Measurements from ENCODE around the gene NFX1. TPM values are rescaled to one million over a fixed set of nuclear protein-coding genes. Genes with fewer than 3 reads are reported as not detected.

Gene NFX1
- total RNA-seq, 4 donors from 2014 or later = 44.7 to 65.3 (median 49.8) TPM

DNA sequence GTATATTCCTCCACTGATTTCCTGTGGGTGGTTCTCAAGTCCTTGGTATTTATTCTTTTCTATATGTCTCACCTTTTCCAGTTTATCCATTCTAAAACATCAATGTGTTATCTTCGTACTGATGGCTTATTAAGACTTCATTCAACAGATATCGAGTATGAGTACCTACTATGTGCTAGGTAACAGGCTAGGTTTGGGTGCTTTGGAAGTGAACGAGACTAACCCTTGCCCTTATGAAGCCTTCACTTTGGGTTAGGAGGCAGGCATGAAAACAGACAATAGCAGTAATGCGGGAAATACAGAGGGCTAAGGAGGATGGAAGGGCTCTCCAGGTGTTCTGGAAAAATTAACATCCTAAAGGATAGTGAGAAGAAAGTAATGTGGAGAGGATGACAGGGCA, 58.7 kb downstream of the NFX1 start:
- DNase-seq = no peak
- Histone ChIP-seq H3K4me3 (replicated peaks in 1 of 3) (no peak overlapping the region), H3K4me1 (peaks cover 5 to 19% of the 10 kb centered on the region in 2 donors), H3K27ac (no peak overlapping the region), H3K36me3 (peaks cover 43 to 50% of the 10 kb centered on the region in 2 donors), H3K27me3 (no peaks in the 10 kb centered on the region), H3K9me3 (no peaks in the 10 kb centered on the region)
- no peak for TF ChIP-seq POLR2A (IDR thresholded peaks at IDR 0.05)
- no peak for TF ChIP-seq CTCF (IDR thresholded peaks at IDR 0.05)
- 98 to 100% methylated on average over 4 of the region's 4 CpGs for WGBS, 2 donors
- intact Hi-C loops (cut with DNase I) = no loop called here

- H3K4me1 ChIP-seq = peaks cover 5 to 19% of the 10 kb centered on the region in 2 donors
- TF ChIP-seq POLR2A (IDR thresholded peaks at IDR 0.05) (no peak), CTCF (IDR thresholded peaks at IDR 0.05) (no peak)
- H3K4me3 ChIP-seq (replicated peaks in 1 of 3) = no peak overlapping the region
- no peak for DNase-seq
- intact Hi-C loops (cut with DNase I) = no loop called here
- peaks cover 35 to 42% of the 10 kb centered on the region in 2 donors for H3K36me3 ChIP-seq
- no peaks in the 10 kb centered on the region for H3K27me3 ChIP-seq
- H3K9me3 ChIP-seq = no peaks in the 10 kb centered on the region
- peak overlapping the region in 2 of 3 donors; percentile 14 to 33 for H3K27ac ChIP-seq
- WGBS, 2 donors = 87 to 100% methylated on average over 2 of the region's 2 CpGs
Measured at GRCh38 chr9:33349743-33350142, 59.4 kb downstream of the NFX1 start.

- WGBS, 2 donors = 62% methylated on average over 2 of the region's 2 CpGs
- TF ChIP-seq POLR2A (IDR thresholded peaks at IDR 0.05) (no peak), CTCF (IDR thresholded peaks at IDR 0.05) (no peak)
- intact Hi-C loops (cut with DNase I) = no loop called here
- no peaks in the 10 kb centered on the region for H3K27me3 ChIP-seq
- H3K27ac ChIP-seq = peak overlapping the region in 2 of 3 donors; percentile 11 to 14
- peaks cover 5 to 19% of the 10 kb centered on the region in 2 donors for H3K4me1 ChIP-seq
- H3K9me3 ChIP-seq = no peaks in the 10 kb centered on the region
- no peak overlapping the region for H3K4me3 ChIP-seq (replicated peaks in 1 of 3)
- peaks cover 30 to 37% of the 10 kb centered on the region in 2 donors for H3K36me3 ChIP-seq
- no peak for DNase-seq
Measured at GRCh38 chr9:33350310-33350709, 60.0 kb downstream of the NFX1 start.

DNA sequence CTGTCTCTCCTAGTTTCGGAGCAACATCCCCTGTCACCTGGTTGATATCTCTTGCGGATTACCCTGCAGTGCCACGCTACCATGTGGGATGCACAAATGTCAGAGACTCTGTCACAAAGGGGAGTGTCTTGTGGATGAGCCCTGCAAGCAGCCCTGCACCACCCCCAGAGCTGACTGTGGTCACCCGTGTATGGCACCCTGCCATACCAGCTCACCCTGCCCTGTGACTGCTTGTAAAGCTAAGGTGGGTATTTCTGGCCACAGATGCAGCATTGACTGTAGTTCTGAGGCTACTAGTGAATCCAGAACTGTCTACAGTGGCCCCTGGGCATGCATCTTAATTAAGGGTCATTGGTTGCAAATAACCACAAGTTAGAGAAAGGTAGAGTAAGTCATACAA, 61.2 kb downstream of the NFX1 start:
- H3K36me3 ChIP-seq = peaks cover 18 to 24% of the 10 kb centered on the region in 2 donors
- intact Hi-C loops (cut with DNase I) = no loop called here
- DNase-seq = no peak
- no peaks in the 10 kb centered on the region for H3K9me3 ChIP-seq
- H3K4me3 ChIP-seq (replicated peaks in 1 of 3) = no peak overlapping the region
- H3K27ac ChIP-seq = no peak overlapping the region
- WGBS, 2 donors = 89 to 90% methylated on average over 4 of the region's 4 CpGs
- peaks cover 5 to 19% of the 10 kb centered on the region in 2 donors for H3K4me1 ChIP-seq
- no peaks in the 10 kb centered on the region for H3K27me3 ChIP-seq
- TF ChIP-seq CTCF (IDR thresholded peaks at IDR 0.05) (no peak), POLR2A (IDR thresholded peaks at IDR 0.05) (no peak)

DNA sequence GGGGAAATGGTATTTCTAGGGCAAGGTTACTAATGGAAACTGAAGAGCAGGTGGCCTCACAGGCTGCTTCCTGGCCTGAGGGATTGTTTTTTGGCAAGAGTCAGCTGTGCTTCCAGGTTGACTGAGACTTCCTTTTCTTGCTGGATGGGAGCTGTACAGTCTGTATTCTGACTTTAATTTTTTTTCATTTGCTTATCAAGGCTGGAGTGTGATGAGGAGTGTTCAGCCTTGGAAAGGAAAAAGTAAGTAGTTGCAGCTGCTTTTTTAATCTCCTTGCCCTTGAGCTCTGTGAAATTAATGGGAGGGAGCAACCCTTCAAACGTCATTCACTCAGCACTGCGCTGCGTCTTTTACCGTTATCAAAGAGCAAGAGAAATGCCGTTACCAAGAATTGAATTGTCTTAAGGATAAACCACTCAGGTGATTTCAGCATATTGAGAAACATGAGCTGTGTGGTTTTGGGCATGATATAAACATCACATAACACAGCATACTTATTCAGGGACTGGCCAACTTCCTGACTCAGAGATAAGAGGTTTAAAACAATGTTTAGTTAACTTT, 64.4 kb downstream of the NFX1 start:
- 79 to 94% methylated on average over 5 of the region's 5 CpGs for WGBS, 2 donors
- peaks cover 5 to 17% of the 10 kb centered on the region in 2 donors for H3K4me1 ChIP-seq
- H3K27me3 ChIP-seq = no peaks in the 10 kb centered on the region
- H3K4me3 ChIP-seq (replicated peaks in 1 of 3) = no peak overlapping the region
- H3K36me3 ChIP-seq = no peaks in the 10 kb centered on the region
- TF ChIP-seq POLR2A (IDR thresholded peaks at IDR 0.05) (no peak), CTCF (IDR thresholded peaks at IDR 0.05) (no peak)
- H3K27ac ChIP-seq = no peak overlapping the region
- no peaks in the 10 kb centered on the region for H3K9me3 ChIP-seq
- no peak for DNase-seq
- intact Hi-C loops (cut with DNase I) = no loop called here

All from thyroid gland (tissue), 4 donors.